ENCODE data around the gene IL10RB. TPM values are rescaled to one million over a fixed set of nuclear protein-coding genes. Genes with fewer than 3 reads are reported as not detected.

Gene IL10RB
- total and polyA plus RNA-seq, 10 donors: 25.4 to 89.7 (median 55.3) TPM

GRCh38 chr21:33296156-33296555 is 30.0 kb downstream of the IL10RB start:
- peaks cover 3 to 71% (median 40%) of the 10 kb centered on the region in 6 donors for H3K36me3 ChIP-seq
- H3K4me3 ChIP-seq: no peak overlapping the region
- peaks cover 22 to 82% (median 39%) of the 10 kb centered on the region in 6 donors for H3K4me1 ChIP-seq
- WGBS, 5 donors: 69 to 86% (median 76%) methylated on average over 6 of the region's 6 CpGs
- peak overlapping the region in 7 of 8 donors; percentile 36 to 95 (median 54) for H3K27ac ChIP-seq
- TF ChIP-seq POLR2A (IDR thresholded peaks at IDR 0.05) (no peak), CTCF (IDR thresholded peaks at IDR 0.05 in 8 of 11, conservative IDR thresholded peaks at IDR 0.05 in 3 of 11) (no peak), POLR2AphosphoS5 (IDR thresholded peaks at IDR 0.05) (peak; percentile 25 to 45 (median 28))
- H3K9me3 ChIP-seq: no peaks in the 10 kb centered on the region
- H3K27me3 ChIP-seq (replicated peaks in 1 of 7): no peaks in the 10 kb centered on the region
- intact Hi-C loops (cut with DNase I; ENCODE audit: low total_unique reads): no loop called here
- DNase-seq: peak; percentile 86

GRCh38 chr21:33299181-33299752 is 33.1 kb downstream of the IL10RB start:
- Histone ChIP-seq H3K27me3 (replicated peaks in 1 of 7) (no peaks in the 10 kb centered on the region), H3K36me3 (peaks cover 0 to 40% (median 22%) of the 10 kb centered on the region in 6 donors), H3K4me1 (peaks cover 33 to 88% (median 60%) of the 10 kb centered on the region in 6 donors), H3K4me3 (peak overlapping the region in 1 of 8 donors; percentile 27), H3K27ac (peak overlapping the region; percentile 29 to 95 (median 90)), H3K9me3 (no peaks in the 10 kb centered on the region)
- intact Hi-C loops (cut with DNase I; ENCODE audit: low total_unique reads): no loop called here
- WGBS, 5 donors: 30 to 45% (median 37%) methylated on average over 5 of the region's 5 CpGs
- DNase-seq: no peak
- TF ChIP-seq POLR2A (IDR thresholded peaks at IDR 0.05) (no peak), POLR2AphosphoS5 (IDR thresholded peaks at IDR 0.05) (peak in 2 of 3 donors; percentile 45 to 69), CTCF (IDR thresholded peaks at IDR 0.05 in 8 of 11, conservative IDR thresholded peaks at IDR 0.05 in 3 of 11) (peak in 9 of 11 experiments; percentile 31 to 60 (median 47))

- H3K36me3 ChIP-seq: peaks cover 0 to 23% (median 15%) of the 10 kb centered on the region in 6 donors
- peak; percentile 85 for DNase-seq
- TF ChIP-seq POLR2A (IDR thresholded peaks at IDR 0.05): no peak
- TF ChIP-seq CTCF (IDR thresholded peaks at IDR 0.05 in 8 of 11, conservative IDR thresholded peaks at IDR 0.05 in 3 of 11): no peak
- TF ChIP-seq POLR2AphosphoS5 (IDR thresholded peaks at IDR 0.05): peak in 1 of 3 donors; percentile 66
- H3K4me1 ChIP-seq: peaks cover 33 to 98% (median 59%) of the 10 kb centered on the region in 6 donors
- peak overlapping the region; percentile 74 to 95 (median 90) for H3K27ac ChIP-seq
- intact Hi-C loops (cut with DNase I; ENCODE audit: low total_unique reads): no loop called here
- WGBS, 5 donors: 30 to 38% (median 36%) methylated on average over 10 of the region's 10 CpGs
- peak overlapping the region in 1 of 8 donors; percentile 19 for H3K4me3 ChIP-seq
- H3K9me3 ChIP-seq: no peaks in the 10 kb centered on the region
- no peaks in the 10 kb centered on the region for H3K27me3 ChIP-seq (replicated peaks in 1 of 7)
Measured at GRCh38 chr21:33300701-33301631, 34.8 kb downstream of the IL10RB start.

GRCh38 chr21:33301632-33302002 is 35.5 kb downstream of the IL10RB start:
- Histone ChIP-seq H3K27me3 (replicated peaks in 1 of 7) (no peaks in the 10 kb centered on the region), H3K27ac (peak overlapping the region; percentile 74 to 95 (median 90)), H3K4me3 (peak overlapping the region in 1 of 8 donors; percentile 19), H3K9me3 (no peaks in the 10 kb centered on the region), H3K36me3 (peaks cover 0 to 16% (median 8%) of the 10 kb centered on the region in 6 donors), H3K4me1 (peaks cover 33 to 92% (median 55%) of the 10 kb centered on the region in 6 donors)
- intact Hi-C loops (cut with DNase I; ENCODE audit: low total_unique reads): no loop called here
- TF ChIP-seq POLR2AphosphoS5 (IDR thresholded peaks at IDR 0.05): no peak
- no peak for TF ChIP-seq CTCF (IDR thresholded peaks at IDR 0.05 in 8 of 11, conservative IDR thresholded peaks at IDR 0.05 in 3 of 11)
- no peak for TF ChIP-seq POLR2A (IDR thresholded peaks at IDR 0.05)
- DNase-seq: no peak
- 46 to 67% (median 57%) methylated on average over 2 of the region's 2 CpGs for WGBS, 5 donors

Measured in spleen (tissue), 11 donors.